CD4-positive, alpha-beta T cell treated with Interleukin-1 beta for 1 hour (primary cell): ENCODE data around the gene CDK5R1.

Experiments used
- DNase-seq, 2 donors: peaks; one replicate each; pipeline ENCODE4 v3.0.0-alpha.2; 2020 to 2022

Gene CDK5R1

DNA sequence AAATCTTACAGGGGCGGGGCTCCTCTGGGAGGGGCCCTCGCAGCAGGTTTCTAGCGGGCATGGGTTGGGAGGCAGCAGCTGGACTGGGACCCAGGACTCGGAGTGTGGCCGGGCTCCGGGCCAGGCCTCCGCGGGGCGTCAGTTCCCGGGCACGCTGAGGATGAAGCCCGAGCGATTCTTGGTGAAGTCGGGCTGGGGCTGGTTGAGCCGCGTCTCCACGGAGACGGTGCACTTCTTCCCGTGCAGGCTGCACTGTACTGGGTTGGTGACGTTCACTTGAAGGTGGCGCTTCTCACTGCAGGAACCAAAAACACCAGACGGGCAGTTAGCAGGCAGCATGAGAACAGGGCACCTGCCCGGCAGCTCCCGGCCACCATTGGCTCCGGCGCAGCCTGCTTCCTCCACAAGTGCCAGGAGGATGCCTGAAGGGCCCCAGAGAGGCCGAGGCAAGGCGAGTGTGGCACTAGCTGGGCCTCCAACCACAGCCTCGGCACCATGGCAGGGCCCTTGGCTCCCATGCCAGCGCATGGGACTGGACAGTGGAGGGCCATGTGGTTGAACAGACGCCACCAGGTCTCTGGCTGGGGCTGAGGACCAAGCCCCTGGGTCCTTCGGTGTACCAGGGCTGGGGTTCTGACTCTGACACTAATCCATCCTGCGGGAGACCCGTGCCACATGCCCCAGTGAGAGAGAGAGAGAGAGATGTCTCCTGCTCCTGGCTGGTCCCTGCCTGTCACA, 8.0 kb downstream of the CDK5R1 start:
- DNase-seq: no peak

- DNase-seq: peak in 1 of 2 donors; percentile 15
Observed at GRCh38 chr17:32495359-32496231, 8.8 kb downstream of the CDK5R1 start.

DNA sequence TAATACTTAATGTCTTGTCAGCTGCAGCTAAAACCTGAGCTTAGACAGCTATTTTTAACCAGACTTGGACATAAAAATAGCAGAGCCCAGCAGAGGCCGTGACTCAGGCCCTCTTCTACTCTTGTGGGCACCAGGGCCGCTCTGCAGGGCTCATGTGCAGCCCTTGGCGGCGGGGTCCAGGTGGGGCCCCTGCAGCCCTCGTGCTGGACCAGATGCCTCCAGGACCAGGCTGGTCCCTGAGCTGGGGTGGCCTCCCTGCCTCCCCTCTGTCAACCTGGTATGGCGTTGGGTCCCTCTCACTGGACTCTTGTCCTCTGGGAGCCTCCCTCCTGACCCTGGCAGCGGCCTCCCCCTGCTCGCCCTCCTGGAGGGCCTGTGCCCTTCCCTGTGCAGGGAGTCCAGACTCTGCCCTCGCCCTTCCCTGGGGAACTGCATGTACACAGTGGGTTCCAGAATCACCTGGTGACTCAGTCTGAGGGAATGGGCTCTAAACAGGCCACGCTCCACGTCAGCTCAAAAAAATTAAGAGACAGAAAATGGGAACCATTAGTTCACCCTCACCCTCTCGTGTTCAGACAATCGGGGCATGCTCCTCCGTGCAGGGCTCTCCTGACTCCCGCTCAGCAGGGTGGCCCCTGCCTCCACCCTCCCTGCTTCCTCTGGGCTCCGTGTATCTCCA, 9.7 kb downstream of the CDK5R1 start:
- no peak for DNase-seq

DNA sequence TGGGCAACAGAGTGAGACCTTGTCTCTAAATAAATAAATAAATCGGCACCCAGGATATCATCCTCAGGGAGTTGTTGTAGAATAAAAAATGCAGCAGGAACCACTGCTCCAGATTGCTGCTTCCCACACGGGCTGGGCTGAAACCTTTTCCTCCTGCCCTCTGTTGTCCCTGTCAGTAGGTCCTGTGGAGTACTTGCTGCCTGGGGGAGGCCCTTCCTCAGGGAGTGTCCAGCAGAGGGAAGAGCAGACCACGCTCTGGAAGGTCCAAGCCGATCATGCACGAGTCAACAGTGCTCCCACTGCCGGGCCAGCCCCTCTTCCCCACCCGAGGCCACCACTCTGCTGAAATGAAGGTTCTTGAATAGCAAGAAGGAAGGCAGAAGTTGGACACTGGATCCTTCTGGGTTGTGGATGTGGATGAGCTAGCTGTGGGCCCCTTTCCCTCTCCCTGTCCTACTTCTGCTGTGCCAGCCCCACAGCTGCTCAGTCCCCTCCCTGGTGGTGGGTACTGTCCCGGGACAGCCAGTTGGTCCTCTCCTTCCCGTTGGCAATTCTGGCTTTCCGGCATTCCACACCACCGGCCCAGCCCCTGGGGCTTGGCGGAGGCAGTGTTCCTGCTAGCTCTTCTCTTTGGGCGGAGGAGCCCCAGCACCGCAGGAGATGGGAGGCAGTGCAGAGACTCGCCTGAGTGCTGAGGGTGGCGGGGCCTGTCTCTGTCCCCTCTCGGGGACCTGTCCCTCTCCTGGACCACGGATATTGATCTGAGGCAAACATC, 10.8 kb downstream of the CDK5R1 start:
- no peak for DNase-seq

GRCh38 chr17:32498391-32498790, 11.6 kb downstream of the CDK5R1 start:
- DNase-seq: no peak

DNA sequence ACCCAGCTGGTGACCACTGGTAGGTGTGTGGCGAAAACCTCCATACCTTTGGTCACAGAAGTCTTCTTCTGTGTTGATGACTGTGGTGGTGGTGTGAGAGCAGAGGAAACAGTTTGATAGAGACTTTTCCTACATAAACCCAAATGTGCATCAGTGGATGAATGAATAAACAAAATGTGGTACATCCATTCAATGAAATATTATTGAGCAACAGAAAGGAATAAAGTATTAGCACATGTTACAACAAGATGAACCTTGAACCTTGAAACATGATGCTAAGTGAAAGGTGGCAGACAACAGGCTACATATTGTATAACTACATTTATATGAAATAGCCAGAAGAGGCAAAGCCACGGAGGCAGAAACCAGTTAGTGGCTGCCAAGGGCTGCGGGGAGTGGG, 15.2 kb downstream of the CDK5R1 start:
- DNase-seq: no peak

DNA sequence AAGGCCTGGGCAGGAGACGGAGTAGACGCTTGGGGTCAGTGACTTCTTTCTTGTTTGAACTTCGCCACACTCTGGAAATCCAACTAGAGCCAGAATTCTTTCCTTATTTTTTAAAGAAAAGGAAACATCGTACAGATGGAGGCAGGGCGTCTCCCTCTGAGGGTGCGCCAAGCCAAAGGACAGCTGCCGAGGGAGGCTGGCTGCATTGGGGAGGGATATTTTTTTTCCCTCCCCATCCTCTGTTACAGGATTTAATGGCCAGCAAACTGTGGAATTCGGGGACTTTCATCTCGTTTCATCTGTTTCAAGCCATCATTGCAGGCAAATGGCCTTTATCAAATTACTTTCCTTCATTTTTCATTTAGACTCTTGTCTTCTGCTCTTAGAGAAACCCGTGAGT, 15.9 kb downstream of the CDK5R1 start:
- no peak for DNase-seq

GRCh38 chr17:32503251-32504165, 16.7 kb downstream of the CDK5R1 start:
- DNase-seq: peak; percentile 50 to 63

- peak in 1 of 2 donors; percentile 15 for DNase-seq
Observed at GRCh38 chr17:32504166-32504990, 17.6 kb downstream of the CDK5R1 start.

GRCh38 chr17:32508926-32509325, 22.1 kb downstream of the CDK5R1 start:
- DNase-seq: no peak

DNA sequence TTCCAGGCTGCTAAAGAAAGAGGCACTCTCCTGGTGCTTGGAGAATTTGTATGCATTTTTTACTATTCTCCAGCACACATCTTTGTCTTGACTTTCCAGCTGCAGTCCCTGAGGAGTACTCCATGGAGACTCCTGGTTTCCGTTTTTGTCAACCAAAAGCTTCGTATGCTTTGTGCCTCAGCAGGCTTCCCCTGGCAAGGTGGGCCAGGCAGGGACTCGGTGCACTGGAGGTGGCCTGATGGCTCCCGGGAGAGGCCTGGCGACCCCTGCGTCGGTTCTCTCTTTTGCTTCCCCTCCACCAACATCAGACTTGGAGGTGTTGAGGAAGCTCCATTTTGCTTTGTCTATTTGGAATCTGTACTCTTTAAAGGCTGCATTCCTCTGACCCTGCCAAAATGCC, 23.7 kb downstream of the CDK5R1 start:
- no peak for DNase-seq

DNA sequence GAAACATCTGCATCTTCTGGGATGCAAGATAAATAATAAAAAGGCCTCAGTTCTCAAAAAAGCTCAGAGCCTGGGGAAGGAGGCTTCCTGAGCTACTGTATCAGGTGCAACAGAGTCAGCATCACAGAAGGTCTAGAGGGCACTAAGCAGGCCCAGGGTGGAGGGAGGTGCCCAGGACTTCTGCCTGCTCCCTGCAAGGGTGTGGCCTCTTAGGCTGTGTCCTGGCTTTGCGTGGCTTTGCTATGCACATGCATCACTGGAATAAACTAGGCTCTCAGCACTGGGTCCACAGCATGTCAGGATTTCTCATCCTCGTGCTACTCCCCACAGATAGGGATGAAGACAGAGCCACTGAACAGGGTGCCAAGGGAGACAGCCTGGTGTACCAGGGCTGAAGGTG, 25.5 kb downstream of the CDK5R1 start:
- no peak for DNase-seq

- no peak for DNase-seq
Observed at GRCh38 chr17:32513579-32513978, 26.8 kb downstream of the CDK5R1 start.

GRCh38 chr17:32514606-32515005, 27.8 kb downstream of the CDK5R1 start:
- no peak for DNase-seq

DNA sequence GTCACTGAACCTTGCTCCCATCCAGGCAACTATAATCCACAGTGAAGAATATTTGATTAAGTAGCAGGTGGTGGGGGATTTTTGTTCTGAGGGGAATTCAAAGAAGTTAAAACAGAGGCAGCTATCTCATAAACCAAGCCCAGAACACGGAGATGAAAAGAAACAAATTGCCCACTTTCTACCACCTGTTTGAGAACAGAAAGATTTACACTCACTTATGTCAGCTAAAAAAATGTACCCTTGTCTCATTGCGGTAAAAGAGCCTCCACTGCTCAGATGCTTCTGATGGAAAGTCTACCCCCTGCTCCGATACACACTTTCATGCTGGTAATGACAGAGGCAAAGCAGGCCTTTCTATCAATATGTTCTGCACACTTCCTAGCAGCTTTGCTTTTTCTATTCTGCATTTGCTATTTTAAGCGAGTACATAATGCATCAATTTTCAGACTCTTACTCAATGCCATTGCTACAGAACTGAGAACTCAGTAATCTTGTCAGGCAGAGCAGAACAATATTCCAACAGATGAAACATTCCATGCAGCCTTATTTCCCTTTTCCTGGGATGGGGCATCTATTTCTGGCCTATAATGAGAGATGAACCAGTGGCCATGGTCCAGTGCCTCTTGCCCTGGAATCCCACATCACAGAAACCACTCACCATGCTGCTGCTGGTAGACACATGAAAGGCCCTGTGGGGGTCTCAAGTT, 29.0 kb downstream of the CDK5R1 start:
- no peak for DNase-seq

- DNase-seq: no peak
Observed at GRCh38 chr17:32516450-32516849, 29.7 kb downstream of the CDK5R1 start.

DNA sequence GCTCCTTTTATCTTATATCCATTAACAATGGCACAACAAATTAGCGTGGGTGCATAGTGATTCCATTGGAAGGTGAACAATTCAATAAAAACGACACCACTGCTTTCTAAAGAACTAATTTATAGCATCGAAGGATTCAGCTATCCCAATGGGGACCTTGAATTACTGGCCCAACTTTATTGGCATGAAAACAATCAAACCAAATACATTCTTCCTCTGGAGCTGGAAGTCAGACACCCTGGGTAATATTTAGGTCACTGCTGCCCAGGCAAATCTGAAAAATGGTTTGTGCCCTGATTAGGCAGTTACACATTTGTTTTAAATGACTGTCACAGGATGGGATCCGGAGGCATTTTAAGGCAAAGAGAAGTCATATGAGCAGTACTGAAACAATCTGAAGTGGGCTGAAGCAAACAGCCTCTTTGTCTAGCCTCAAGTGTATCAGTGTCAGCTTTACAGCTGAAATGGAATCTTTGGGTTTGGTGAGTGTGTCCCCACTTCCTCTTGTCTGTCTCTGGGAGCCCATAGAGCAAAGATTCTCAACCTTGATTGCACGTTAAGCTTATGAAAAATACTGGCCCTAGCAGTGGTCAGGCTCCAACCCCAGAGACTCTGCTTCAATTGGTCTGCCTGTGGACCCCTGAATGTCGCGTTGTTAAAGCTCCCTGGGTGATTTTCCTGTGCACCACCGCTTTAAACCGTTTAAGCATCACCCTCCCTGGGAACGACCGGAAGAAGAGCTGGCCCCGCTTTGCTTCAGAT, 30.3 kb downstream of the CDK5R1 start:
- peak in 1 of 2 donors; percentile 21 for DNase-seq

DNA sequence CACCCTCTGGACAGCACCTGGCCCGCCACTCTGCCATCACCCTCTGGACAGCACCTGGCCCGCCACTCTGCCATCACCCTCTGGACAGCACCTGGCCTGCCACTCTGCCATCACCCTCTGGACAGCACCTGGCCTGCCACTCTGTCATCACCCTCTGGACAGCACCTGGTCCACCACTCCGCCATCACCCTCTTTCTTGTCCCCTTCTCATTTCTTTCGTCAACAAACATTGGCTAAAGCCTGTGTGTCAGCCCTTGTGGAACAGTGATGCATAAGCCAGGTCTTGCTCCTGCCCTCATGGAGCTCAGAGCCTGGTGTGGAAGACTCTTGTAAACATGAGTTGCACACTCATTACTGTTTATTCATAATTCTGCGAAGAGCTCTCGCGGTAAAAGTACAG, 31.2 kb downstream of the CDK5R1 start:
- no peak for DNase-seq

DNA sequence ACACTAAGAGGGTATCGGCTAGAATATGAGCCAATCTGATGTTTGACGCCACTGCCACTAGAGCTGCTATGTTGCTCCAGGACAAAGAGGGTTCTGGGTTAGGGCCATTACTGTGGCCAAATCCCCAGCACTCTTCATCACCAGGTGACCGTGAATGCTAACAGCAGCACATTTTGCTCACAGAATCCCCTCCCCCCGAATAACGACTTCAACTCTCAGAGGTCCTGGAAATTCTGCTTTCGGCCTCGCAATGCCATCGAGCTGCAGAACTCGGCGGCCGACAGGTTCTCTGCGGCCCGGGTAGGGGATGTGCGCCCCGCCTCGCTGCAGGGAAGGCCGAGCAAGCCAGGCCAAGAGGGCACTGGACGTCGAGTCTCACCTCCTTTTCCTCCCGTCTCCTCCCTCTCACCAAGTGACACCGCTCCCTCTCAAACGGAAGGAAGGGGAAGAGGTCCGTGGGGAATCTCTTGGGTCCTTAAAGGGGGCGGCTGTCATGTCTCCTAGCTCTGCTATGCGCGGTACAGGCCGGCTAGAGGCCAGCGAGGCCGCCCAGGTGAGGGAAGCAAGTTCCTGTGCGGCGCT, 31.9 kb downstream of the CDK5R1 start:
- DNase-seq: no peak
